ENCODE results near the gene COL10A1.

The COL10A1 gene

GRCh38 chr6:116127771-116128493 is 2.0 kb upstream of the COL10A1 start:
- DNase-seq (ENCODE audit: low read depth) = no peak
- no peak overlapping the region for H3K4me3 ChIP-seq (ENCODE audit: low read length)
- no peak for TF ChIP-seq CTCF (conservative IDR thresholded peaks at IDR 0.05; ENCODE audit: low read depth, low read length)

- no peak for TF ChIP-seq CTCF (conservative IDR thresholded peaks at IDR 0.05; ENCODE audit: low read depth, low read length)
- DNase-seq (ENCODE audit: low read depth) = no peak
- H3K4me3 ChIP-seq (ENCODE audit: low read length) = no peak overlapping the region
These were observed 5.5 kb downstream of the COL10A1 start for GRCh38 chr6:116120430-116120829.

- no peak overlapping the region for H3K4me3 ChIP-seq (ENCODE audit: low read length)
- no peak for TF ChIP-seq CTCF (conservative IDR thresholded peaks at IDR 0.05; ENCODE audit: low read depth, low read length)
- no peak for DNase-seq (ENCODE audit: low read depth)
These were observed 7.3 kb downstream of the COL10A1 start for GRCh38 chr6:116118608-116119007.

GRCh38 chr6:116115781-116116180 is 10.2 kb downstream of the COL10A1 start:
- DNase-seq (ENCODE audit: low read depth) = no peak
- peak; percentile 49 for TF ChIP-seq CTCF (conservative IDR thresholded peaks at IDR 0.05; ENCODE audit: low read depth, low read length)
- H3K4me3 ChIP-seq (ENCODE audit: low read length) = no peak overlapping the region

- TF ChIP-seq CTCF (conservative IDR thresholded peaks at IDR 0.05; ENCODE audit: low read depth, low read length) = no peak
- no peak for DNase-seq (ENCODE audit: low read depth)
- no peak overlapping the region for H3K4me3 ChIP-seq (ENCODE audit: low read length)
These were observed 12.5 kb downstream of the COL10A1 start for GRCh38 chr6:116113386-116113785.

- DNase-seq (ENCODE audit: low read depth) = no peak
- H3K4me3 ChIP-seq (ENCODE audit: low read length) = no peak overlapping the region
- TF ChIP-seq CTCF (conservative IDR thresholded peaks at IDR 0.05; ENCODE audit: low read depth, low read length) = peak; percentile 77
These were observed 14.1 kb downstream of the COL10A1 start for GRCh38 chr6:116111552-116112528.
